Muscle of back (tissue), 11 donors: ENCODE results near the gene KCNN3. TPM values are rescaled to one million over a fixed set of nuclear protein-coding genes. Genes with fewer than 3 reads are reported as not detected.

Experiments
- DNase-seq, 3 donors: peaks; one replicate each; pipeline versions ENCODE4 v3.0.0 to v3.0.0-alpha.2; 2013
- polyA plus RNA-seq, 10 donors: library from polyadenylated mRNA; unstranded; fragments of 120-200 nt; gene quantifications; one replicate each; pipeline ENCODE4 v1.2.1, GENCODE V29; 2013; ENCODE audit not compliant: insufficient read length in 10 of 10

KCNN3 gene
- polyA plus RNA-seq, 10 donors, result 6.2 to 9.8 (median 8.3) TPM

GRCh38 chr1:154881820-154882535 lies 11.9 kb upstream of the KCNN3 start:
- DNase-seq, result no peak

GRCh38 chr1:154880671-154881070 lies 10.6 kb upstream of the KCNN3 start:
- DNase-seq, result no peak

GRCh38 chr1:154879038-154879421 lies 8.9 kb upstream of the KCNN3 start:
- no peak for DNase-seq

- DNase-seq, result peak in 2 of 3 donors; percentile 74 to 84
These were observed 8.4 kb upstream of the KCNN3 start for GRCh38 chr1:154878371-154879037.

- no peak for DNase-seq
These were observed 7.4 kb upstream of the KCNN3 start for GRCh38 chr1:154877370-154877974.

GRCh38 chr1:154876842-154877369 lies 6.8 kb upstream of the KCNN3 start:
- DNase-seq, result no peak

- DNase-seq, result no peak
These were observed 4.4 kb upstream of the KCNN3 start for GRCh38 chr1:154874465-154874864.

GRCh38 chr1:154873321-154873950 lies 3.4 kb upstream of the KCNN3 start:
- DNase-seq, result no peak

GRCh38 chr1:154871374-154871773 lies 1.3 kb upstream of the KCNN3 start:
- DNase-seq, result no peak

- no peak for DNase-seq
These were observed 653 bp upstream of the KCNN3 start for GRCh38 chr1:154870734-154871133.

GRCh38 chr1:154869351-154870114 lies 548 bp downstream of the KCNN3 start:
- peak in 2 of 3 donors; percentile 76 to 85 for DNase-seq

- DNase-seq, result peak in 1 of 3 donors; percentile 48
These were observed 2.1 kb downstream of the KCNN3 start for GRCh38 chr1:154867841-154868605.

GRCh38 chr1:154867064-154867825 lies 2.8 kb downstream of the KCNN3 start:
- DNase-seq, result peak in 2 of 3 donors; percentile 42 to 65

- DNase-seq, result no peak
These were observed 3.6 kb downstream of the KCNN3 start for GRCh38 chr1:154866257-154867063.

- DNase-seq, result no peak
These were observed 4.4 kb downstream of the KCNN3 start for GRCh38 chr1:154865442-154866256.

- no peak for DNase-seq
These were observed 5.7 kb downstream of the KCNN3 start for GRCh38 chr1:154864189-154864975.
